Measurements from ENCODE around the gene SLCO2A1. TPM values are rescaled to one million over a fixed set of nuclear protein-coding genes. Genes with fewer than 3 reads are reported as not detected.
A peak's percentile ranks its signal among the peaks of the same experiment; 100 is the strongest.

Gene SLCO2A1
- total and polyA plus RNA-seq, 8 donors: 34.7 to 180 (median 57.6) TPM

- H3K27ac ChIP-seq: no peak overlapping the region
- H3K36me3 ChIP-seq: no peaks in the 10 kb centered on the region
- peaks cover 0 to 9% of the 10 kb centered on the region in 2 donors for H3K9me3 ChIP-seq
- H3K4me3 ChIP-seq: no peak overlapping the region
- no peaks in the 10 kb centered on the region for H3K4me1 ChIP-seq
- TF ChIP-seq CTCF (IDR thresholded peaks at IDR 0.05): no peak
- intact Hi-C loops (cut with DNase I): no loop called here
- H3K27me3 ChIP-seq: no peaks in the 10 kb centered on the region
- ATAC-seq: peak; percentile 78
- no peak for DNase-seq
Measured at GRCh38 chr3:134003066-134003465, 26.7 kb downstream of the SLCO2A1 start.

- Histone ChIP-seq H3K36me3 (no peaks in the 10 kb centered on the region), H3K4me3 (no peak overlapping the region), H3K9me3 (peaks cover 0 to 9% of the 10 kb centered on the region in 2 donors), H3K4me1 (no peaks in the 10 kb centered on the region), H3K27me3 (no peaks in the 10 kb centered on the region), H3K27ac (no peak overlapping the region)
- ATAC-seq: peak; percentile 54
- intact Hi-C loops (cut with DNase I): no loop called here
- no peak for DNase-seq
- TF ChIP-seq CTCF (IDR thresholded peaks at IDR 0.05): no peak
Measured at GRCh38 chr3:134002306-134002705, 27.4 kb downstream of the SLCO2A1 start.

GRCh38 chr3:134001251-134001650, 28.5 kb downstream of the SLCO2A1 start:
- H3K27ac ChIP-seq: no peak overlapping the region
- TF ChIP-seq CTCF (IDR thresholded peaks at IDR 0.05): no peak

GRCh38 chr3:133999891-134000685, 29.6 kb downstream of the SLCO2A1 start:
- peaks cover 0 to 7% of the 10 kb centered on the region in 2 donors for H3K9me3 ChIP-seq
- no peaks in the 10 kb centered on the region for H3K4me1 ChIP-seq
- H3K36me3 ChIP-seq: no peaks in the 10 kb centered on the region
- TF ChIP-seq CTCF (IDR thresholded peaks at IDR 0.05): no peak
- H3K27ac ChIP-seq: no peak overlapping the region
- ATAC-seq (no peak), DNase-seq (no peak)
- intact Hi-C loops (cut with DNase I): no loop called here
- H3K27me3 ChIP-seq: no peaks in the 10 kb centered on the region
- H3K4me3 ChIP-seq: no peak overlapping the region

More at GRCh38 chr3:134001251-134001650, 28.5 kb downstream of the SLCO2A1 start:
- intact Hi-C loops (cut with DNase I): no loop called here
- H3K4me1 ChIP-seq: no peaks in the 10 kb centered on the region
- no peaks in the 10 kb centered on the region for H3K27me3 ChIP-seq
- DNase-seq (no peak), ATAC-seq (no peak)
- peaks cover 0 to 9% of the 10 kb centered on the region in 2 donors for H3K9me3 ChIP-seq
- H3K4me3 ChIP-seq: no peak overlapping the region
- H3K36me3 ChIP-seq: no peaks in the 10 kb centered on the region

- ATAC-seq: no peak
- no peak for TF ChIP-seq CTCF (IDR thresholded peaks at IDR 0.05)
- Histone ChIP-seq H3K36me3 (no peaks in the 10 kb centered on the region), H3K27me3 (no peaks in the 10 kb centered on the region), H3K4me3 (no peak overlapping the region), H3K27ac (no peak overlapping the region), H3K4me1 (no peaks in the 10 kb centered on the region), H3K9me3 (no peaks in the 10 kb centered on the region)
- no peak for DNase-seq
- intact Hi-C loops (cut with DNase I): no loop called here
Measured at GRCh38 chr3:133998691-133999241, 31.0 kb downstream of the SLCO2A1 start.
